Lower lobe of right lung (tissue), 2 donors: ENCODE data around the gene SCYGR1. TPM values are rescaled to one million over a fixed set of nuclear protein-coding genes. Genes with fewer than 3 reads are reported as not detected.
"Not testable (repeated sequence)": the region's sequence is repeated elsewhere in the genome, so short reads cannot be mapped to it uniquely, and the experiment has no call there.

Experiments
- ATAC-seq, 2 donors: fragments of 200-7000 bp; cut with Tn5 transposase; one replicate each; pipeline ENCODE4 v1.9.1; 2020 to 2022; ENCODE audit warnings: mild to moderate bottlenecking in 2 of 2, moderate library complexity in 2 of 2
- DNase-seq: peaks from one replicate; pipeline ENCODE4 v3.0.0-alpha.2; 2020
- H3K27ac ChIP-seq: fragments of 200-600 bp; one replicate; pipeline ENCODE4 v1.8.0; 2022
- H3K27me3 ChIP-seq: fragments of 200-600 bp; one replicate; pipeline ENCODE4 v1.8.0; 2022; ENCODE audit warnings: low read depth
- H3K36me3 ChIP-seq: fragments of 200-600 bp; one replicate; pipeline ENCODE4 v1.8.0; 2022; ENCODE audit warnings: mild to moderate bottlenecking
- H3K4me1 ChIP-seq: fragments of 200-600 bp; one replicate; pipeline ENCODE4 v1.8.0; 2022
- H3K4me3 ChIP-seq: fragments of 200-600 bp; one replicate; pipeline ENCODE4 v1.8.0; 2022; ENCODE audit warnings: mild to moderate bottlenecking
- H3K9me3 ChIP-seq: fragments of 200-600 bp; one replicate; pipeline ENCODE4 v1.8.0; 2022
- intact Hi-C: fragments of 100-400 bp; cut with DNase I; formaldehyde crosslinking; loops from one replicate; pipeline ENCODE4 v1.11.0; 2022
- total RNA-seq: library from RNA; stranded (reverse); fragmentation: NEBNext Ultra II Directional; extraction: Animal tissue kit (Norgen Biotek cat#: 25700); gene quantifications from one replicate; pipeline ENCODE4 v1.2.1, GENCODE V29; 2021
- TF ChIP-seq, protein P1 (sequence below): fragments of 200-600 bp; IDR thresholded peaks from one replicate; pipeline ENCODE4 v1.8.0; 2022; ENCODE audit warnings: antibody characterized with exemption, mild to moderate bottlenecking
- donor health status: DM: no; HTN: yes; CAD: no; lungs with severe emphysema.

Gene SCYGR1
- total RNA-seq, 1 donor from 2014 or later = not detected

- TF ChIP-seq, protein P1, sequence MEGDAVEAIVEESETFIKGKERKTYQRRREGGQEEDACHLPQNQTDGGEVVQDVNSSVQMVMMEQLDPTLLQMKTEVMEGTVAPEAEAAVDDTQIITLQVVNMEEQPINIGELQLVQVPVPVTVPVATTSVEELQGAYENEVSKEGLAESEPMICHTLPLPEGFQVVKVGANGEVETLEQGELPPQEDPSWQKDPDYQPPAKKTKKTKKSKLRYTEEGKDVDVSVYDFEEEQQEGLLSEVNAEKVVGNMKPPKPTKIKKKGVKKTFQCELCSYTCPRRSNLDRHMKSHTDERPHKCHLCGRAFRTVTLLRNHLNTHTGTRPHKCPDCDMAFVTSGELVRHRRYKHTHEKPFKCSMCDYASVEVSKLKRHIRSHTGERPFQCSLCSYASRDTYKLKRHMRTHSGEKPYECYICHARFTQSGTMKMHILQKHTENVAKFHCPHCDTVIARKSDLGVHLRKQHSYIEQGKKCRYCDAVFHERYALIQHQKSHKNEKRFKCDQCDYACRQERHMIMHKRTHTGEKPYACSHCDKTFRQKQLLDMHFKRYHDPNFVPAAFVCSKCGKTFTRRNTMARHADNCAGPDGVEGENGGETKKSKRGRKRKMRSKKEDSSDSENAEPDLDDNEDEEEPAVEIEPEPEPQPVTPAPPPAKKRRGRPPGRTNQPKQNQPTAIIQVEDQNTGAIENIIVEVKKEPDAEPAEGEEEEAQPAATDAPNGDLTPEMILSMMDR = no peak
- no peak for ATAC-seq
Measured at GRCh38 chr2:227368574-227368973, 19.2 kb downstream of the SCYGR1 start.

GRCh38 chr2:227367427-227367795 is 20.3 kb downstream of the SCYGR1 start:
- TF ChIP-seq, protein P1 = no peak
- intact Hi-C loops = no loop called here
- ATAC-seq = no peak
- Histone ChIP-seq H3K4me3 (no peak overlapping the region), H3K27ac (no peak overlapping the region), H3K36me3 (no peaks in the 10 kb centered on the region), H3K9me3 (no peaks in the 10 kb centered on the region), H3K4me1 (peaks cover 12% of the 10 kb centered on the region), H3K27me3 (no peaks in the 10 kb centered on the region)
- DNase-seq = no peak

More at GRCh38 chr2:227368574-227368973, 19.2 kb downstream of the SCYGR1 start:
- Histone ChIP-seq H3K27me3 (no peaks in the 10 kb centered on the region), H3K27ac (no peak overlapping the region), H3K9me3 (no peaks in the 10 kb centered on the region), H3K4me3 (no peak overlapping the region), H3K36me3 (no peaks in the 10 kb centered on the region), H3K4me1 (peaks cover 12% of the 10 kb centered on the region)
- no peak for DNase-seq
- intact Hi-C loops = no loop called here

- ATAC-seq = peak; percentile 52 to 64
Measured at GRCh38 chr2:227366769-227367426, 20.9 kb downstream of the SCYGR1 start.

DNA sequence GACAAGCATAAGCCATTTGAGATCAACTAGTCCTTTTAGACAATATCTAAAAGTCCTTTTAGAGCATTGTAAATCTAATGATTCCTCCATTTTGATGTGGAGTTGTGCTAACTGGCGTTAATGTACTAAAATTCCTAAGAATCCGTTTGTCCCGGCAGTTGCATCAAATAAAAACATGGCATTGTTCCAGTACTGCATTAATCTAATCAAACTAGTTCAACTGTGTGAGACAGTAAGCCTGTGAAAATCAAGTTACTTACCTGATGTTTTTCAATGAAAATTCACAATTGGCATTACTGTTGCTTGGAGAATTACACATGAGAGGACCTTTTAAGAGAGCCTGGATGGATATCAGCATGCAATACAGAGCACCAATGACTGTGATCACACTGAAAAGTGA is 21.9 kb downstream of the SCYGR1 start:
- intact Hi-C loops = no loop called here
- no peak for DNase-seq

More at GRCh38 chr2:227366769-227367426, 20.9 kb downstream of the SCYGR1 start:
- TF ChIP-seq, protein P1 = no peak
- peaks cover 12% of the 10 kb centered on the region for H3K4me1 ChIP-seq
- intact Hi-C loops = no loop called here
- H3K4me3 ChIP-seq = no peak overlapping the region
- H3K9me3 ChIP-seq = no peaks in the 10 kb centered on the region
- no peaks in the 10 kb centered on the region for H3K36me3 ChIP-seq
- H3K27ac ChIP-seq = no peak overlapping the region
- H3K27me3 ChIP-seq = no peaks in the 10 kb centered on the region
- DNase-seq = no peak

GRCh38 chr2:227364585-227365263 is 23.0 kb downstream of the SCYGR1 start:
- DNase-seq, H3K27me3 ChIP-seq, H3K9me3 ChIP-seq, intact Hi-C loops, H3K27ac ChIP-seq, ATAC-seq, H3K36me3 ChIP-seq, H3K4me3 ChIP-seq: not testable (repeated sequence)
- peaks cover 12% of the 10 kb centered on the region for H3K4me1 ChIP-seq

More for the DNA sequence above, 21.9 kb downstream of the SCYGR1 start:
- H3K27me3 ChIP-seq = no peaks in the 10 kb centered on the region
- no peak for ATAC-seq
- H3K4me1 ChIP-seq = peaks cover 12% of the 10 kb centered on the region
- H3K4me3 ChIP-seq = no peak overlapping the region
- H3K9me3 ChIP-seq = no peaks in the 10 kb centered on the region
- H3K36me3 ChIP-seq = no peaks in the 10 kb centered on the region
- TF ChIP-seq, protein P1 = no peak
- no peak overlapping the region for H3K27ac ChIP-seq

- Histone ChIP-seq H3K9me3 (no peaks in the 10 kb centered on the region), H3K4me1 (peaks cover 12% of the 10 kb centered on the region), H3K27me3 (no peaks in the 10 kb centered on the region), H3K36me3 (peaks cover 14% of the 10 kb centered on the region), H3K27ac (no peak overlapping the region), H3K4me3 (no peak overlapping the region)
- intact Hi-C loops = no loop called here
- DNase-seq (no peak), ATAC-seq (no peak)
- TF ChIP-seq, protein P1 = peak; percentile 21
Measured at GRCh38 chr2:227363756-227364155, 24.0 kb downstream of the SCYGR1 start.
